GM12872 (cell line): ENCODE data around the gene RNU2-1.
A peak's percentile ranks its signal among the peaks of the same experiment; 100 is the strongest.

ENCODE experiments used
- CTCF ChIP-seq: IDR thresholded peaks from 3 replicates; pipeline ENCODE4 v1.5.1; 2011; ENCODE audit warnings: low read depth, mild to moderate bottlenecking, low read length, moderate library complexity; ENCODE audit not compliant: insufficient read depth

Gene RNU2-1

GRCh38 chr17:43211480-43212402 is 22.0 kb downstream of the RNU2-1 start, which contains the start of gene TMEM106A:
Gene TMEM106A, plus strand, starts transcription at chr17:43211875. Its CDS starts 1,167 bp downstream, at chr17:43213042.
- TF ChIP-seq CTCF: peak; percentile 63

- TF ChIP-seq CTCF: no peak
Observed at GRCh38 chr17:43211123-43211479, 22.7 kb downstream of the RNU2-1 start.

GRCh38 chr17:43210576-43210975 is 23.2 kb downstream of the RNU2-1 start:
- TF ChIP-seq CTCF: no peak

GRCh38 chr17:43200127-43200526 is 33.6 kb downstream of the RNU2-1 start:
- no peak for TF ChIP-seq CTCF

- no peak for TF ChIP-seq CTCF
Observed at GRCh38 chr17:43199633-43200032, 34.1 kb downstream of the RNU2-1 start.

GRCh38 chr17:43193251-43193650 is 40.5 kb downstream of the RNU2-1 start:
- no peak for TF ChIP-seq CTCF

GRCh38 chr17:43183921-43184320 is 49.9 kb downstream of the RNU2-1 start:
- TF ChIP-seq CTCF: no peak
